GM21717 (cell line): Measurements from ENCODE around the gene ANKRD33B.
"Not testable (repeated sequence)": the region's sequence is repeated elsewhere in the genome, so short reads cannot be mapped to it uniquely, and the experiment has no call there.

Experiments used
- ATAC-seq: cut with Tn5 transposase; IDR thresholded peaks from one replicate; pipeline ENCODE4 v1.9.1; 2021; ENCODE audit warnings: mild to moderate bottlenecking, moderate library complexity; ENCODE audit not compliant: unreplicated experiment

ANKRD33B gene

DNA sequence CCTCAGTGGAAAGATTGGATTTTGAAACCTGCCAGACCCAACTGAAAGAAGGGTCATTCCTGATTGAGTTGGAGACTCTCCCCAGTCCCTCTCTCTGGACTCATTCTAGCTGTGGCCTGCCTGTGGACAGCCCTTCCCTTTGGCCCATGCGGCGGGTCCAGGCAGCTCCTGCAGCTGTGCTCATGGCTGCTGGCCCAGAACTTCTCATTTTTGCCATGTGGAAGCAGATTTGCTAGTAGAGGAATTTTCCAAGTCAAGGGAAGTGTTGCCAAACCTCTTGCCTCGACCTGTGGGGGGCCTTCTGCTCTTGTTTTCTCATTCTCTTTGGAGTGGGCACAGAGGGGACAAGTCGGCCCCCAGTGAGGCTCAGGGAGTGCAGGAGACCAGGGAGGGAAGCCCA lies 89.2 kb downstream of the ANKRD33B start:
- ATAC-seq: no peak

GRCh38 chr5:10653751-10654400 lies 90.0 kb downstream of the ANKRD33B start:
- no peak for ATAC-seq

- ATAC-seq: no peak
Observed at GRCh38 chr5:10654566-10654965, 90.7 kb downstream of the ANKRD33B start.

- no peak for ATAC-seq
Observed at GRCh38 chr5:10655161-10655971, 91.5 kb downstream of the ANKRD33B start.

DNA sequence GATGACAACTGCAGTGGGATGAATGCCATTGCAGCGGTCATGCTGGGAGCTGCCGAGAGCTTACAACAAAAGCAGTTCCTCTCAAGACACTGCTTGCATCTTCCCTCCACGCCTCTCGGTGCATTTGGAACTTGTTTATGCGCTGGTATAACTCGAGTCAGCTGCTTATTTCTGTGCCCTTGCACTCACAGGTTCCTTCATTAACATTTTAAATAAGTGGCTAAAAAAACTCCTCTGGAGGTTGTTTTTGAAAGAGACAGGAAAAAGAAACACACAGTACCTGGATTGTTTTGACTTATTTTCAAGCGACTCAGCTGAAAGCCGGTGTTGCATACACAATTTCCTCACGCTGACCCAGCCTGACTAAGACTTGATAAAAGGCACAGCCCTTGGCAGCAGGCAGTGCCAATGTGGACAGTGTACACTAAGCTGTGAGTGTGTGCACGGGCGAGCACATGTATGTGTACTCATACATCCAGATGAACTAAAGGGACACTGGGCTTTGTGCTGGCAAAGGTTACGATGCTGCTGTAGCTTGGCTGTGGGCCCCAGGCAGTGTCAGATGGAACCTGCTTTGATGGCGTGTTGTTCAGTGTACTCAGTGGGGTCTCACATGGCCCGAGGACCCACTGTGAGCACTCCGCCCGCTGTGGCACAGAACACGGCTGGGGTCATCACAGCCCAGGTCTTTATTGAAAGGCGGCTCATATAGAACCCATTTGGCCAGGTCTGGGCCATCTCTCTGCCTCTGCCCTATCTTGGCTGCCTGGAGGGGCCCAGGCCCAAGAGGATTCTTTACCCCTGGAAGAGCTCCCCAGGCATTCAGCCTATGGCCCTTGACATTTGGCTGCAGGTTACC lies 92.3 kb downstream of the ANKRD33B start:
- ATAC-seq: no peak

DNA sequence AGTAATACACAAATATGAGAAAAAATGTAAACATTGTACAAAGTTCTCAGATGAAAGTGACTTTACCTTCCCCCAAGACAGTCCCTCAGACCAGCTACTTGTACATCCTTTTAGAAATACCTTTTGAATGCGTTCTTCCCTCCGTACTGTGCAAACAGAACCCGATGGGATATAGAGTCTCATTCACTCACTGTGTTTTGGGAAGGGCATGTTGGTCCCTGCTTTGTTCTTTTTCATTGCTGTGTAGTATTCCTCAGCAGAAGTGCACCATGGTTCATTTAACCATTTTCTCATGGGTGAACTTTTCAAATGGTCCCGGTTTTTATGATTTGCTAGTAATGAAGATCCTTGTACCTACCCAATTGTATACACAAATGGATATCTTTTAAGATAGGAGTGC lies 94.4 kb downstream of the ANKRD33B start:
- no peak for ATAC-seq

- no peak for ATAC-seq
Observed at GRCh38 chr5:10660135-10660534, 96.3 kb downstream of the ANKRD33B start.

GRCh38 chr5:10660720-10661387 lies 97.0 kb downstream of the ANKRD33B start:
- ATAC-seq: no peak

- no peak for ATAC-seq
Observed at GRCh38 chr5:10661401-10661800, 97.5 kb downstream of the ANKRD33B start.

DNA sequence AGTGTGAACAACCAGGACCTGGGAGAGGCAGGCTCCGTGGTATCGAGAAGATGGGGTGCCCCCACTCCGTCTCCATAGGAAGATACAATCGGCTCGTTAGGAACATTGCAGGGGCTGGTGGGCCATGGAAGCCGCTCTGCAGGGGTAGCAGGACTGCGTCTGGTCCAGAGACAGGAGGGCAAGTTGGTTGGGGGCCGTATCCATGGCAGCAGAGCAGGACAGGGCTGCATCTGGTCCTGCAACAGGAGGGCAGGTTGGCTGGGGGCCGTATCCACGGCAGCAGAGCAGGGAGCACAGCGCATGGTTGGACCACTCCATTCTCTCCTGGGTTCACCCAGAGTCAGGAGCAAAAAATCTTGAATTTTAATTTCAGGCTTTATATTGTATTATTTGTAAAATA lies 98.2 kb downstream of the ANKRD33B start:
- no peak for ATAC-seq

DNA sequence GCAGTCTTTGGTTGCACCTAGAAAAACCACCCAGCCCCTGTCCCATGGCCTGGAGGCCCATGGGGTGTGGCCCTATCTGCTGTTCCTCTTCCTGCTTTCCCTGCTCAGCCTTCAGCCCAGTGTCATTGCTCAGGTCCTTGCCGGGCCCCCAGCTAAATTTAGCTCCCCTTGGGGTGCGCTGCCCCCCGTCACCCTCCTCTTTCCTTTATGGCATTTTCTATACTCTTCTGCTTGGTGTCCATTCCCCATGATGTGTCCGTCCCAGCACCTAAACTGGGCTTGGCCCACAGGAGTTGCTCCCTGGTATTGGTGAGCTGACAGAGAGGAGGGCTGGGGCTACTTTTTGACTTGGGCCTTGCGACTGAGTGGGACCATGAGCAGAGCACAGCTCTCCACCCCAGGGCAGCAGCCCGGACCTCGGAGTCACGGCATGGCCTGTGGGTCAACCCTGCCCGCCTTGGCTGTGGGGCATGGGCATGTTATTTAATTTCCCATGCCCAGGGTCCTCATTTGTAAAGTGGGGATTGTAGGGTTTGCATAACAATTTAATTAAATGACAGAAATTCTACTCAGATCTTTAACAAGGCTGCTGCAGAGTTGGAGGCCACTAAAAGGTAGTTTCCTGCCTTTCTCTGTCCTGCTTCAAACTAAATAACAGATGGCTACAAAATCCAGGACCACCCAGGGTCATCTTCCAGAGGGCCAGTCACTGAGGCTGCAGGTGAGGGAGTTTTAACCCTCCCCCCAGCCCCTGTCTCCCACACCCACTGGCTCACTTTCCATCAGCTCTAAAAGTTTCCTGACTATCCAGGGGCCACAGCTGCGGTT lies 99.0 kb downstream of the ANKRD33B start:
- ATAC-seq: no peak

DNA sequence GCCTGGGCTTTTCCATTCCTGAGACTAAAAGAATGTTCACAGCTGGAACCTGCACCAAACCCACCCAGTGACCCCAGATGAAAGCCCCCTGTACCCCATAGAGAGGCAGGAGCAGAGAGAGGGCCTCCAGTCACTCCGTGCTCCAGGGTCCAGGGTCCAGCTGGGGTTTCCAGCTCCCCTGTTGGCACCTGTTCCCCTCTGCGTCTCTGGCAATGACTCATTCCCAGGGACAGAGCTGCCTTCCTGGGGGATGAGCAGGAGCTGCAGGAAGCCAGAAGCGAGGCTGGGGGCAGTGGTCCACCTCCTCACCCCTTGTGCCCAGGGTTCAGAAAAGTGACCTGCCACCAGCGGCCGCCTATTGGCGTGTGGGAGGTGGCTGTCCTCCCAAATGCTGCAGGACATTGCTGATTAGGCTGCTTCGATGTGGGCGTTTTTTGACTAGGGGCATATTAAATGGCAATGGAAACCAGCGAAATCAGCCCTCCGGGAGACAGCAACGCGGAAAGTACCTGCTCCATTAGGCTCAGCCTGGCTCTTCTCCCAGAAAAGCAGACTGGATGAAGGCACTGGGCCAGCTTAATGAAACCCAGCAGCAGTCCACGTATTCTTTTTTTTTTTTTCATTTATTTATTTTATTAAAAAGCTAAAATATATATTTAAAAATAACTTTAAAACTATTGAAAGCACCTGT lies 99.8 kb downstream of the ANKRD33B start:
- ATAC-seq: no peak

DNA sequence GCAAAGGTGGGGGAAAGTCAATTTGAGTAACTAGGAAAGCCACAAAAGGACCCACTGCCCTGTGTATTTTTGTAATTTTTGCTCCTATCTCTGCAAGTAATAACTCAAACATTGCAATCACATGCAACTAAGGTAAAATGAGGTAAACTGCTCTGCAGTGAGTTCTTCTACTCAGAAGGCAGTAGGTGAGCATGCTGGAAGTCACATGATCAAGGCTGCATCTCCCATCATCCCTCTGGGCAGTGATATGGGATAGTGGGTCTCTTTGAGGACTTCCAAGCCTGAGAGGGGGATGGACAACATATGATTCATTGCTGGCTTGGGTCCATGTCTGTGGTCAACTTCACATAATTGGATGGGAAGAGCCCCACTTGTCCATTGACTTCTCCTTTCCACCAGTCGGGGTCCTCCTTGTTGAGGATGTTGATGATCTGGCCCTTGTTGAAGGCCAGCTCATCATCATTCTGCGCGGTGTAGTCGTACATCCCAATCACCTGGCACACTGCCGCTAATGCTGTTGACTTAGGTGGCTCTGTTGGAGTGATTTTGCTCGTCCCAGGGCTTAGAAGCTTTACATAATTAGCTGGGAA lies 100.4 kb downstream of the ANKRD33B start:
- ATAC-seq: not testable (repeated sequence)

DNA sequence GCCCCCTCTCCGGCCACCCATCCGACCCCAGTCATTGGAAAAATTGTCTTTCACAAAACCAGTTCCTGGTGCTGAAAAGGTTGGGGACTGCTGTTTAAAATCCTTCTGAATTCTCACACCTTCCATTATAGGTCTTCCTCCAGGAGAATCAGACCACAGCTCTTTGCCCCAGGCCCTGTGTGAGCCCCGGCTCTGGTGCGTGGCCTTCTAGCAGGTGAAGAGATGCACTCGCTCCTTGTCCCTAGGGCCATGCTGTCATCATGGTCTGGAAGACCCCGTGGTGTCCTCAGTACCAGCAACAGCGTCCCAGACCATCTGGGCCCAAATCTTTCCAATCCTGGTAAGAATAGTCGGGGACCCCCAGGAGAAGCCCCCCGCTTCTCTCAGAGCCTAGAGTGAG lies 101.9 kb downstream of the ANKRD33B start:
- no peak for ATAC-seq

- no peak for ATAC-seq
Observed at GRCh38 chr5:10666531-10667299, 102.8 kb downstream of the ANKRD33B start.

DNA sequence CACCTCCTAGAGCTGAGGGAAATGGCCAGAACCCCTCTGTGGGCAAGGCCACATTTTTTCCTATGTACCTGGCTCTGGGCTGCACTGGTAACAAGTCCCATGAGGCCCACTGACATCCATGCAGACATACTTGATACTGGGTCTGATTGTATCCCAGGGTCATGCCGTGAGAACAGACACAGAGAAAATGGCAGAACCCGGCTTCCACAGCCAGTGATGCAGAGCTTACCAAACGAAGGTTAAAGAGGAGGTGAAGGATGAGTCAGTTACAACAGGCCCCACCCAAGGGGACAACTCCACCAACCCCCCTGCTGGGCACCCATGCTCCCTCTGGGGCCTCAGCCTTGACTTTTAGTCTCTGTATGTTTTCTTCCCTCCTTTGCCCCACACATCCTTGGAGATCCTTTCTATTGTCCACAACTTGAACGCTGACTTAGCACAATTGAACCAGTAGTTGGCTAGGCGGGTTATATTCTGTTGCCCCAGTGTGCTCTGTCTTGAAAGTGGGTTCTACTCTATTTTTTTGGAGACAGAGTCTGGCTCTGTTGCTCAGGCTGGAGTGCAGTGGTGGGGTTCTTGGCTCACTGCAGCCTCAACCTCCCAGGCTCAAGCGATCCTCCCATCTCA lies 103.7 kb downstream of the ANKRD33B start:
- ATAC-seq: no peak

GRCh38 chr5:10668697-10669096 lies 104.8 kb downstream of the ANKRD33B start:
- no peak for ATAC-seq

- no peak for ATAC-seq
Observed at GRCh38 chr5:10669983-10670382, 106.1 kb downstream of the ANKRD33B start.
